ENCODE measurements around the gene IL13RA2.

Gene IL13RA2

GRCh38 chrX:115017455-115017854, at the start of gene IL13RA2:
Gene IL13RA2 (minus strand): TSS chrX:115017616. CDS start chrX:115017269, 347 bp downstream.
- DNase-seq: no peak

- DNase-seq: no peak
Measured at GRCh38 chrX:115065304-115065703, 47.9 kb upstream of the IL13RA2 start.

GRCh38 chrX:115060013-115060412, 42.6 kb upstream of the IL13RA2 start:
- DNase-seq: no peak

DNA sequence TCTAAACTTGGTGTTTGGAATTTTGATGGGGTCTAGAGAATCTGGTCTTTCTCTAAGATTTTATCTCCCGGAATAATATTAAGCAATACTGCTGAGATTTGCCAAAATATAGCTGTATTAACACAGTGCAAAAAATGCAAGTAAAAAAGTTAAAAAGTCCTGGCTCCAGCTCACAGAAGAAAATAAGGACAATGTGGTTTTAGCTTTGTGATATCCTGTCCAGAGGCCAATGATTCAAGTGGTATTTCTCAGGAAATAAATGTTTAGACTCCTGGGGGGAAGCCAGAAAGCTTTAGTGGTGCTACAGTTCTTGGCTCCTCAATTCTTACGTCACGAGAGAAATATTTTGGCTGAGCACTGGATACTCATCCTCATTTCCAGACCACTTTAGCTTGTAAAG, 40.9 kb upstream of the IL13RA2 start:
- DNase-seq: no peak

DNA sequence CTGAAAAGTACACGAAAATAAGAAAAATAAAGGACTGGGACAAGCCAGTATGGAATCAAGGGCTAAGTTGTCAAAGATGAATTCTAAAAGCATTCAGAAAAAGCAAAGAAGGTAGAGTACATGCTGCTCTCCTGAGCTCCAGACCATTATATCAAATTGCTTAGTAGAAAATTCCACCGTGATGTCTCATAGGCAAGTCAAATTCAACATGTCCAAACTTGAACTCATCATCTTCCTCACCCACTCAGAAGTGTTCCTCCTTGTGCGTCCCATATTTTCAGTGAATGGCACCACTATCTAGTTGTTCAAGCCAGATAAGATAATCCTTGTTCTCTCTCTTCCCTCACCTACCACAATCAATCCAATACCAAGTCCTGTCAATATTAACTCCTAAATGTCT, 37.5 kb upstream of the IL13RA2 start:
- DNase-seq: no peak

DNA sequence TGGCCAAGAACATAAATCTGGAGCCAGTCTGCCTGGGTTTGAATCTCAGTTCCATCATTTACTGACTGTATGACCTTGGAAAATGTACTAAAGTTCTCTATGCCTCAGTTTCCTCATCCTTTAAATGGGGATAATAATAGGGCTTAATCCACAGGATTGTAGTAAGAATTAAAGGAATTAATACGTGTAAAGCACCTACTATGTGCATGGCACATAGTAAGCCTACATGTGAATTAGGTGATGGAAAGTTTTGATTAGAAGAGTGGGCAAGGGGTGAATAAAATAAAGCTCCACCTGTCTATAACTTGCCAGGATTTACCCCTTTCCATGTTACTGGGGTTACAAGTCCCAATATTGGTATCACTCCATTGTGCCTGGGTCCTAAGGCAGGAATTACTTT, 35.8 kb upstream of the IL13RA2 start:
- no peak for DNase-seq

- no peak for DNase-seq
Measured at GRCh38 chrX:115047715-115048114, 30.3 kb upstream of the IL13RA2 start.

- no peak for DNase-seq
Measured at GRCh38 chrX:115047181-115047580, 29.8 kb upstream of the IL13RA2 start.

DNA sequence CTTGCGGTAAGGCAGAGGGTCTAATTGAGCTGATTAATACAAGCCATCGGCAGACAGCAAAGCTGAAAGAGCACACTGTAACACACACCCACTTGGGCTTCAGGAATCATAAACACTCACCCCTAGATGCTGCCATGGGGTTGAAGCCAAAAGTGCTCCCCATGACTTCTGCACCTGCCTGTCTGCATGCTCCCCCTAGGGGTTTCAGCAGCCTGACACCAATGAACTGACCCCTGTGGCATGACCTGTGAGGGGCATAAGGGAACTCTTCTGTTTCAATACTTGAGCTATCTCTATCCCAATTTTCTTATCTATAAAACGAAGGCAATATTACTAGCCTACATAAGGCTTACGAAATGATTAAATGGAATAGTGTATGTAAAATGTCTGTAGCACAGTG, 23.0 kb upstream of the IL13RA2 start:
- DNase-seq: no peak

GRCh38 chrX:115038406-115038805, 21.0 kb upstream of the IL13RA2 start:
- no peak for DNase-seq

DNA sequence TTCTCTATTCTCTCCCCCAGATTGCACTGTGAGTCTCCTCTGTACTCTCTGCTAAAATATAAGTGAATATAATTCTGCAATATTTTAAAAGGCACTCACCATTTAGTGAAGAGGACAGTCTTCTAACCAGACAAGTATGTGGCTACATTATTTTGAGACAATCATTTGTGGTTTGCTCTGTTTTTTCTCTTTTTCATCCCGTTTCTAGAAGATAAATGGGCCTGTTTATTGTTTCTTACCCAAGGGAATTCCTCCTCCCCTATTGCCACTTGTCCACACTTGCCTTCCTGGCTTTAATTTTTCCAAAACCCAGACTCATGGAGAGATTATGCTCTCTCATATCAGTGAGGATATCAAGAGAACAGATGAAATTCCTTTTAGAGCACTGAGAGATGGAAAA, 18.6 kb upstream of the IL13RA2 start:
- DNase-seq: no peak

GRCh38 chrX:115031989-115032388, 14.6 kb upstream of the IL13RA2 start:
- no peak for DNase-seq

- no peak for DNase-seq
Measured at GRCh38 chrX:115030625-115031024, 13.2 kb upstream of the IL13RA2 start.

DNA sequence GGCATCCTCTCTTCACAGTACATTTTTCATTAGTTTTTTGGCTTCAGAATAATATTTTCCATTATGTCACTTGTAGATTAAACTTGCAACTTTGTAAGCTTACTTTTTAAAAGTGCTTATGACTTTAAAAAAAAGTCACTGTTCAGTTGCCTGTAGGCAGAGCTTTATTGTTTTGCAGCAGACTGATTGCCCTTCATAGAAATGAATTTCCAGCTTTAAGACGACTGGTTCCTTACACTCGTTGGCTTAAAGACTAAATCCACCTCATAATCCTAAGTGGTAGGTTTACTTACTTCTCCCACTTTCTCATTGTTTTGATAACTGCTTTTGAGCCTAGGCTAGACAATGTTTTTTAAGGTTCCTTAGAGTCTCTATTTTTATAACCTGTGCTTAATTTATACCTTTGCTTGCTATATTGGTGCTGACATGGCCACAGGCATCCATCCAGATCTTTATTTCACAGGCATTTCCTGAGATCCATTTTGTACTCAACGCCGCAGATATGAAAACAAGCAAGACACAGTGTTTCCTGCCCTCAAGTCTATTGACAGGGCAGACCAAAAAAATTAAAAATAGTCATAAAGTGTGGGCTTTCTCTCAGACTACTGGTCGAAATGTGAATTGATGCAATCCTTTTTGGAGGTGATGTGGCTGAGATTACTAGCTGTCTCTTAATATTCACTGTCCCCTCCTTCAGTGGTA, 12.6 kb upstream of the IL13RA2 start:
- no peak for DNase-seq

GRCh38 chrX:115029440-115029839, 12.0 kb upstream of the IL13RA2 start:
- DNase-seq: no peak

- DNase-seq: no peak
Measured at GRCh38 chrX:115023811-115024210, 6.4 kb upstream of the IL13RA2 start.

- no peak for DNase-seq
Measured at GRCh38 chrX:115023139-115023538, 5.7 kb upstream of the IL13RA2 start.

DNA sequence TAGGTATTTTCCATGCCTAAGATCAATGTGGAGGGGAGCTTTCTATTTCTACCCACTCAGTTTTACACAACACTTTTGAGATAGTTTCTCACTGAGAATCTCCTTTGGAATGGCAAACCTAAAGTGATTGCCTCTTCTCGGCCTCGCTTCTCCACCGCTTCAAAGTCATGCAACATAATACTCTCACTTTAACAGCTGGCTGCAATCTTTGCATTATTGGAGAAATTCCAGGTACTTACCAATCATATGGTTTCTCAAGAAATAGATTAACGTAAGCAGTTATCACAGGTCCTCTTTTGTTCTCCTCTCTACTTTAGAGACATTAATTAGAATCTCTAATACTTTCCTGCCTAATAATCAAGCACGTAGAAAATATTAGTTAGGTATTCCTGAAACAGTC, 3.7 kb upstream of the IL13RA2 start:
- DNase-seq: no peak

GRCh38 chrX:115018944-115019343, 1.5 kb upstream of the IL13RA2 start:
- DNase-seq: no peak

- DNase-seq: no peak
Measured at GRCh38 chrX:115018040-115018647, 728 bp upstream of the IL13RA2 start.

- no peak for DNase-seq
Measured at GRCh38 chrX:115013705-115014104, 3.7 kb downstream of the IL13RA2 start.

DNA sequence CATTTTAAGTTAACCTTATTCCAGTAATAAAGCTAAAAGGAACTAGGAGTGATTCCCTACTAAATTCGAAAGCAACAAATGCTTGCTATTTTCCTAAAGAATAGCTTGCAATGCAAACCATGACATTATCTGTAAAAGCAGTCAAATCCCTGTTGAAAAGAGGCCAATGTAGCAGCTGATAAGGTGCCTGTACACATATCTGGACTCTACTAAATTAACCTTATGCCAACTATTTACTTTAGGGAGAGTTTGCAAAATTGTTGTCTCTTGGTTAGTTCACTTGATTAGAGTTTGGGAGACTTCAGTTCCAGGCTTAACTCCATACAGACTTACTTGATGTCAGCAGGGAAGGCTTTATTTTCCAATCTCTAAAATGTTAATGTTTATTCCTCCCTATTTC, 6.0 kb downstream of the IL13RA2 start:
- no peak for DNase-seq

GRCh38 chrX:114999906-115000305, 17.5 kb downstream of the IL13RA2 start:
- DNase-seq: no peak

GRCh38 chrX:114997779-114998178, 19.6 kb downstream of the IL13RA2 start:
- DNase-seq: no peak
